ENCODE results near the gene EXOC6B.

EXOC6B gene

GRCh38 chr2:72211777-72212485 lies 613.9 kb downstream of the EXOC6B start:
- Mint-ChIP-seq H3K9me3 (no peaks in the 10 kb centered on the region), H3K27ac (no peak overlapping the region), H3K4me3 (no peak overlapping the region), H3K4me1 (ENCODE audit: low read depth in 2 of 2) (no peaks in the 10 kb centered on the region), H3K36me3 (ENCODE audit: insufficient read depth) (no peaks in the 10 kb centered on the region), H3K27me3 (no peaks in the 10 kb centered on the region)
- DNase-seq (no peak), ATAC-seq (replicated peaks) (no peak)

GRCh38 chr2:72211350-72211749 lies 614.5 kb downstream of the EXOC6B start:
- no peaks in the 10 kb centered on the region for H3K9me3 Mint-ChIP-seq
- no peaks in the 10 kb centered on the region for H3K4me1 Mint-ChIP-seq (ENCODE audit: low read depth in 2 of 2)
- no peaks in the 10 kb centered on the region for H3K36me3 Mint-ChIP-seq (ENCODE audit: insufficient read depth)
- DNase-seq (no peak), ATAC-seq (replicated peaks) (no peak)
- H3K27me3 Mint-ChIP-seq: no peaks in the 10 kb centered on the region
- H3K27ac Mint-ChIP-seq: no peak overlapping the region
- no peak overlapping the region for H3K4me3 Mint-ChIP-seq

DNA sequence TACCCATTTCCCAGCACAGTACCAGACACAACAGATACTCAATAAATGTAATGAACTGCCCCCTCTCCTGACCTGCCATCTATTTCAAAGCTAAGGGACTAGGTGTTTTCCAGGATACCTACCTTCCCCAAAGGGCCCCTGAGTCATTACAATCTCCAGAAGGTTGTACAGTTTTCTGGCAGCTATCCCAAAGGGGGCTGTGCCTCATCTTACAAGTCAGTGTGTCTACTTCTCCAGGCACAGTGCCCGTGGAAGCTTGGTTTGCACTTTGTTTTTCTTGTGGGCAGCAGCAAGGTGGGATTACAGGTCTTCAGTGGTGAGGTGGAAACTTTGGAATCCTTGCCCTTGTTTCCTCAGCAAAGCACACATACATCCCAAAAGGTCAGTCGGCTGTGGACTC lies 615.4 kb downstream of the EXOC6B start:
- no peak overlapping the region for H3K27ac Mint-ChIP-seq
- H3K9me3 Mint-ChIP-seq: no peaks in the 10 kb centered on the region
- no peaks in the 10 kb centered on the region for H3K27me3 Mint-ChIP-seq
- no peaks in the 10 kb centered on the region for H3K36me3 Mint-ChIP-seq (ENCODE audit: insufficient read depth)
- no peaks in the 10 kb centered on the region for H3K4me1 Mint-ChIP-seq (ENCODE audit: low read depth in 2 of 2)
- no peak for ATAC-seq (replicated peaks)
- no peak for DNase-seq
- no peak overlapping the region for H3K4me3 Mint-ChIP-seq

DNA sequence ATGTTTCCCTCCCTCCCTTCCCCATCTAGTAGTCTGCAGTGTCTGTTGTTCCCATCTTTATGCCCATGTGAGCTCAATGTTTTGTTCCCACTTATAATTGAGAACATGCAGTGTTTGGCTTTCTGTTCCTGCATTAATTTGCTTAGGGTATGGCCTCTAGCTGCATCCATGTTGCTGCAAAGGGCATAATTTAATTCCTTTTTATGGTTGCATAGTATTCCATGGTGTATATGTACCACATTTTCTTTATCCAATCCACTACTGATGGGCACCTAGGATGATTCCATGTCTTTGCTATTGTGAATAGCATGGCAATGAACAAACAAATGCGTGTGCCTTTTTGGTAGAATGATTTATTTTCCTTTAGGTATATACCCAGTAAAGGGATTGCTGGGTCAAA lies 617.6 kb downstream of the EXOC6B start:
- Mint-ChIP-seq H3K4me3 (no peak overlapping the region), H3K9me3 (no peaks in the 10 kb centered on the region), H3K27ac (no peak overlapping the region), H3K4me1 (ENCODE audit: low read depth in 2 of 2) (peaks cover 0 to 4% of the 10 kb centered on the region in 2 donors), H3K27me3 (no peaks in the 10 kb centered on the region), H3K36me3 (ENCODE audit: insufficient read depth) (no peaks in the 10 kb centered on the region)
- DNase-seq (no peak), ATAC-seq (replicated peaks) (no peak)

GRCh38 chr2:72207334-72207733 lies 618.5 kb downstream of the EXOC6B start:
- ATAC-seq (replicated peaks): no peak
- no peak for DNase-seq
- H3K27me3 Mint-ChIP-seq: no peaks in the 10 kb centered on the region

DNA sequence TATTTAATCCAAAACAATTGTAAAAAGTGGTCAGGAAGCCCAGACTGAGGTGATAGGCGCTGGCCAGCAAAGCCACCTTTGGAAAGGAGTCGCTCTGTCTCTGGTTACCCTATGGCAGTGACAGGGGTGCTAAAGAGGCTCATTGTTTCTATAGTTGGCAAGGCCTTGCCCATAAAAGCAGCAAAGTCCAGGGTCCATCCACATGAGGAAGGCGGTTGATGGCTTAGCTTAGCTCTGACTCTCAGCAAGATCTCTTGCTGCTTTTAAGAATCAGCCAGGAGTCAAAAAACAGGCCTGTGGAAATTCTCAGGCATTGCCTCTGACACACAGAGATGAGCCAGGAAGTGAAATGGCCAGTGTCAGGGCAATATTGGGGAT lies 620.3 kb downstream of the EXOC6B start:
- DNase-seq: no peak
- no peak overlapping the region for H3K27ac Mint-ChIP-seq
- H3K4me3 Mint-ChIP-seq: no peak overlapping the region
- no peaks in the 10 kb centered on the region for H3K9me3 Mint-ChIP-seq
- peaks cover 0 to 4% of the 10 kb centered on the region in 2 donors for H3K4me1 Mint-ChIP-seq (ENCODE audit: low read depth in 2 of 2)
- H3K36me3 Mint-ChIP-seq (ENCODE audit: insufficient read depth): no peaks in the 10 kb centered on the region
- no peaks in the 10 kb centered on the region for H3K27me3 Mint-ChIP-seq
- ATAC-seq (replicated peaks): no peak

More at GRCh38 chr2:72207334-72207733, 618.5 kb downstream of the EXOC6B start:
- H3K27ac Mint-ChIP-seq: no peak overlapping the region
- H3K36me3 Mint-ChIP-seq (ENCODE audit: insufficient read depth): no peaks in the 10 kb centered on the region
- no peaks in the 10 kb centered on the region for H3K9me3 Mint-ChIP-seq
- peaks cover 0 to 4% of the 10 kb centered on the region in 2 donors for H3K4me1 Mint-ChIP-seq (ENCODE audit: low read depth in 2 of 2)
- H3K4me3 Mint-ChIP-seq: no peak overlapping the region

GRCh38 chr2:72204786-72205503 lies 620.9 kb downstream of the EXOC6B start:
- ATAC-seq (replicated peaks): no peak
- Mint-ChIP-seq H3K27ac (no peak overlapping the region), H3K27me3 (no peaks in the 10 kb centered on the region), H3K9me3 (no peaks in the 10 kb centered on the region), H3K4me3 (no peak overlapping the region), H3K36me3 (ENCODE audit: insufficient read depth) (no peaks in the 10 kb centered on the region), H3K4me1 (ENCODE audit: low read depth in 2 of 2) (peaks cover 0 to 4% of the 10 kb centered on the region in 2 donors)
- DNase-seq: no peak

DNA sequence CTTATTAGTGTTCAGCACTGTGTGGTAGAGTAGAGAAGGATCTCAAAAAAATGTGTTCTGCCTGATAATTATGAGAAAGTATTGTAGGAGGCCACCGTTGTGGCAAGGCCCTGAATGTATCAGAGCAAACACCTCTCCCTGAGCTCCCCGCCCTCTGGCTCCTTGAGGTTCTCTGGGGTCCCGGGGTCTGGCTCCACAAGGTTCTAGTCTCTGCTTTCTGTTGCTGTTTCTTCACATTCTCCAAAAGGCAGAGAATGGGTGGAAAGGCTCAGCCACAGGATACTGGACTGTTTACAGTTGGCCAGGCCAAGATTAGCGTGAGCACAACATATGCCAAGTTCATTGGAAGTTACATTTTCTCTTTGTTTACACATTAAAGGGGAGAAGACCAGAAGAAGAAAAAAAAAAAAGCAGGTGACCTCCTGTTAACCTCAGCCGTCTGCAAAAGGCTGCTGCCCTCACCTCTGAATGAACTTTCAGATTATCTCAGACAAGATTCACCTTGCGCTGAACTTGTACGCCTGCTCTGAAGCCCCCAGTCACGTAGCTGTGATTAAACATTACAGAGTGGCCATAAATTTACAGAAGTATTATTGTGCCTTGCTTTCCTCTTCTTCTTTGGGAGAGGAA lies 621.6 kb downstream of the EXOC6B start:
- no peaks in the 10 kb centered on the region for H3K27me3 Mint-ChIP-seq
- no peak for ATAC-seq (replicated peaks)
- no peaks in the 10 kb centered on the region for H3K36me3 Mint-ChIP-seq (ENCODE audit: insufficient read depth)
- no peaks in the 10 kb centered on the region for H3K9me3 Mint-ChIP-seq
- no peak for DNase-seq
- H3K27ac Mint-ChIP-seq: no peak overlapping the region
- H3K4me3 Mint-ChIP-seq: no peak overlapping the region
- H3K4me1 Mint-ChIP-seq (ENCODE audit: low read depth in 2 of 2): peaks cover 0 to 4% of the 10 kb centered on the region in 2 donors

- Mint-ChIP-seq H3K36me3 (ENCODE audit: insufficient read depth) (no peaks in the 10 kb centered on the region), H3K4me3 (no peak overlapping the region), H3K27me3 (no peaks in the 10 kb centered on the region), H3K4me1 (ENCODE audit: low read depth in 2 of 2) (no peaks in the 10 kb centered on the region), H3K27ac (no peak overlapping the region), H3K9me3 (no peaks in the 10 kb centered on the region)
- no peak for ATAC-seq (replicated peaks)
- no peak for DNase-seq
Observed at GRCh38 chr2:72198532-72199241, 627.1 kb downstream of the EXOC6B start.

DNA sequence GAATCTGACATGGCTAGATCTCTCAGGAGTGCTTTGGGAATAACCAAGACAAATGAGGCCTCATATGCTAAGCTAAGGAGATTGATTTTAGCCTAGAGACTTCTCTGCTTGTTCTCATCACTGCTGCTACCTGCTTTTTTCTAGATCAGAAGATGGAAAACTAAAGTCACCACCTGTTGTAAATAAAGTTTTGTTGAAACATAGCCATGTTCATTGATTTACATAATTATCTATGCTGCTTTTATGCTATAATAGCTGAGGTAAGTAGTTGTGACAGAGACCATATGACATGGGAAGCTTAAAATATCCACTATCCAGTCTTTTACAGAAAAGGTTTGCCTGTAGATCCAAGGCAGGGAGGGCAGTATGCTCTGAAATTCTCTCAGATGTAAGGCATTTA lies 632.1 kb downstream of the EXOC6B start:
- H3K27ac Mint-ChIP-seq: no peak overlapping the region
- no peaks in the 10 kb centered on the region for H3K9me3 Mint-ChIP-seq
- no peak for ATAC-seq (replicated peaks)
- H3K4me3 Mint-ChIP-seq: no peak overlapping the region
- no peaks in the 10 kb centered on the region for H3K36me3 Mint-ChIP-seq (ENCODE audit: insufficient read depth)
- no peaks in the 10 kb centered on the region for H3K4me1 Mint-ChIP-seq (ENCODE audit: low read depth in 2 of 2)
- DNase-seq: no peak
- no peaks in the 10 kb centered on the region for H3K27me3 Mint-ChIP-seq

DNA sequence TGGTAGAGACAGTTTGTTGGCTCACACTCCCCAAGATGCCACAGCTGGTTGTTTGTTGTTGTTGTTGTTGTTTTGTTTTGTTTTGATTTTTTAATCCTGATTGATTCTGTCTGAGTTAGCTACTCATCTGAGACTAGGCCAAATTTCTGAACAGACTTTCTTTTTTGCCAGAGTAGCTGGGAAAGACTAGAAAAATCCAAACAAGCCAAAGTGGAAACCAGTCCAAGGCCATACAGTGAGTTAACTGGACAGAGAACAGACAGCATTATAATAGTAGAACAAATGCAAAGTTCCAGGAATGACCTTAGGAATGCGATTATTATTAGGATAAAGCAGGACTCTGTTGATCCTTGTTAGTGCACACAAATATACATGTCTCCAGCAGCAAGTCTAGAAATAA lies 634.4 kb downstream of the EXOC6B start:
- H3K36me3 Mint-ChIP-seq (ENCODE audit: insufficient read depth): no peaks in the 10 kb centered on the region
- DNase-seq: no peak
- H3K4me3 Mint-ChIP-seq: no peak overlapping the region
- H3K27ac Mint-ChIP-seq: no peak overlapping the region
- ATAC-seq (replicated peaks): no peak
- H3K27me3 Mint-ChIP-seq: no peaks in the 10 kb centered on the region
- H3K4me1 Mint-ChIP-seq (ENCODE audit: low read depth in 2 of 2): no peaks in the 10 kb centered on the region
- no peaks in the 10 kb centered on the region for H3K9me3 Mint-ChIP-seq

DNA sequence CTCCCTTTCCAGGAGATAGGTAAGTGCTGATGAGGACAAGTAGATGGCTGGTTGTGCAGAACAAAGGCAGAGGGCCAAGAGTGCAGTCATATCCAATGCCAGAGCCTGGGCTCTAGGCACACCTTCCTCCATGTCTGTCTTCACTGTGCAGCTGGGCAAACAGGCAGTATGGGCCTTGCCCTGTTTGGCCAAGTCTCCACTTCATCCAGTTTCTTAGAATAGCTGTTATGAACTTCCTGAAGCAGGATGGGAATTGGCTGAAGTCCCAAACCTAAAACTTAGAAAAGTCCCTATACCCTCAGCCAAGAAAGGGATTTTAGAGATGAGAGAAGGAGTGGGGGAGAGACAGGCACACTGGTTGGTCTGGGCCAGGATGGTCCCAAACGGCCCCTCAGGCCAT lies 640.6 kb downstream of the EXOC6B start:
- Mint-ChIP-seq H3K36me3 (ENCODE audit: insufficient read depth) (no peaks in the 10 kb centered on the region), H3K27me3 (no peaks in the 10 kb centered on the region), H3K4me3 (no peak overlapping the region), H3K27ac (no peak overlapping the region), H3K4me1 (ENCODE audit: low read depth in 2 of 2) (no peaks in the 10 kb centered on the region), H3K9me3 (no peaks in the 10 kb centered on the region)
- ATAC-seq (replicated peaks) (no peak), DNase-seq (no peak)

DNA sequence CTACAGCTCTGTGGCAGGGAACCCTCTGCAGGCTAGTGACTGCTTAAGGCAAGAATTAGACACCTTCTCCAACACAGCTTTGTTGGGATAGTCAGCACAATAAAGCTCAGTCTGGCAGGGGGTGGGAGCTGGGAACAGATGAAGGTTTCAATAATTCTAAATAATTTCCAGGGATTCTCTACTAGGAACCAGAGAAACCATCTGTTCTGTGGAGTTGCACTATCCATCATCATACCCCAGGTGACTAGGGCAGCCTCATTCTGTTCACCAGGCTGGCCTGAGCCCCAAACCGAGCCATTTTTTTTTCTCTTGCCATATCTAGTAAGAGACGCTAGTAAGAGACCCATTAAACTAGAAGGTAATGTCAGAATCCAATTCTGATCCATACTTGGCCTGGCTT lies 642.4 kb downstream of the EXOC6B start:
- Mint-ChIP-seq H3K27ac (no peak overlapping the region), H3K4me1 (ENCODE audit: low read depth in 2 of 2) (no peaks in the 10 kb centered on the region), H3K4me3 (no peak overlapping the region), H3K27me3 (no peaks in the 10 kb centered on the region), H3K9me3 (no peaks in the 10 kb centered on the region), H3K36me3 (ENCODE audit: insufficient read depth) (no peaks in the 10 kb centered on the region)
- DNase-seq (no peak), ATAC-seq (replicated peaks) (no peak)

Measured in effector memory CD8-positive, alpha-beta T cell (primary cell).